ENCODE measurements around the gene KCTD18.

Gene KCTD18

DNA sequence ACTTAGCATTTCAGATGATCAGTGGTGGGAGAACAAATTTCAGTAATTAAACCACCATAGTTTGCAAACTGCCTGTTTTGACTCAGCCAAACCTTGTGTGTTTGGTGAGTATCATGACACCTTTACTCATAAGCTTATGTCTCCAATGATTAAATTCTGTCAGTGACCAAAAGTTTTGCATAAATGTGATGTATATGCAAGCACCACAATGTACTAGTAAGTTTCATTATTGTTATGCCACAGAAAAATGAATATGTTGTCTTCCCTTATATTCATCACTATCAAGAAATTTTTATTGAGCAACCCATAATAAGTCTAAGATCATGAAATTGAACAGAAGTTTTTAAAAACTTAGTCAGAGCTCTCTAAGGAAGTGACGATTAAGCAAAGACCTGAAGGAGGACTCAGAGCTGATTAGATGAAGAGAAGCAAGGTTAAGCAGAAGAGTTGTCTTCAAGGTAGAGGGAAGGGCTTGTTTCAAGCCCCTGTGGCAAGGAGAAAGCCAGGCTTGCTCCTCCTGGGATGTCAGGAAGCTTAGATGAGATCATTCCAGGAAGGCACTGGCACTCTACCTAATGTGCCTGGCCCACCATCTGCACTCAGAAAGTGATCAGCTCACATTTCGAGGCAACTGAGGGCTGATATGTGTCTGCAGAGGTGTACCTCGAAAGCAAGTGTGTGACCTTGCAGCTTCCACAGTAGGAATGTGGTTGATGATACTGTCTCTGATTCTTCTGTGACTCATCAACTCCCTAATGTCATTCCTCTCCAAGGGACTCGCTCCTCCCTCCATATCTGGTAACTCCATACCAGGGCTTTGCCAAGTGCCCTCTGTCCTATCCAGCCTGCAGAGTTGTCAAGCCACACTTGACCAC, 54.7 kb downstream of the KCTD18 start:
- DNase-seq: no peak

DNA sequence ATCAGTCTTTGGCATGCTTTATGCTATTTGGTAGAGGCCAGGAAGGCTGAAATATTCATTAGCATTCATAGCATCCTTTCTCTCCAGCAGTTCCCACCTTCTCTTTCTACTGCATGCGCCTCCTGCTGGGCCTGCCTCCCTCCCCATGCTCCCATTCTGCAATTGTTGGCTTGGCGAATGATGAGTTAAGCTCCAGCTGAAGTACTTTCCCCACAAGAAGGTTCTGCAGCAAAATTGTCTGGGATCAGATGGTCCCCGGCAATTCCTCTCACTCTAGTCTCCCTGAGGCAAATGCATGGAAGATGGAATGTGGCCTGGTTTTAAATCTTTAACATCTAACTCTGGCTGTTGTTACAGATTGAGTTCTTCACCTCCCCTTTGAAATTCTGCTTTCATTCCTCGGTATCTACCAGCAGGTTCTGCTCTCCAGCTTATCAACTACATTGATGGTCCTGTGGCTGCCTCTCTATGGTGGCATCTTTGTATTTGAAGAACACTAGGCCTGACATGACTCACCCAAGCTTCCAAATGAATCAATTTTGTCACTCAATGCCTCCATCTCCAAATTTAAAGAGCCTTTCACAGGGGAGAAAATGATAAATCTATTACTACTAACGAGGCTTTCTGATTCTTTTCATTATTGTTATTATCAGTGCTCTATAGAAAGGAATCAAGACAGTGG, 55.9 kb downstream of the KCTD18 start:
- DNase-seq: no peak

DNA sequence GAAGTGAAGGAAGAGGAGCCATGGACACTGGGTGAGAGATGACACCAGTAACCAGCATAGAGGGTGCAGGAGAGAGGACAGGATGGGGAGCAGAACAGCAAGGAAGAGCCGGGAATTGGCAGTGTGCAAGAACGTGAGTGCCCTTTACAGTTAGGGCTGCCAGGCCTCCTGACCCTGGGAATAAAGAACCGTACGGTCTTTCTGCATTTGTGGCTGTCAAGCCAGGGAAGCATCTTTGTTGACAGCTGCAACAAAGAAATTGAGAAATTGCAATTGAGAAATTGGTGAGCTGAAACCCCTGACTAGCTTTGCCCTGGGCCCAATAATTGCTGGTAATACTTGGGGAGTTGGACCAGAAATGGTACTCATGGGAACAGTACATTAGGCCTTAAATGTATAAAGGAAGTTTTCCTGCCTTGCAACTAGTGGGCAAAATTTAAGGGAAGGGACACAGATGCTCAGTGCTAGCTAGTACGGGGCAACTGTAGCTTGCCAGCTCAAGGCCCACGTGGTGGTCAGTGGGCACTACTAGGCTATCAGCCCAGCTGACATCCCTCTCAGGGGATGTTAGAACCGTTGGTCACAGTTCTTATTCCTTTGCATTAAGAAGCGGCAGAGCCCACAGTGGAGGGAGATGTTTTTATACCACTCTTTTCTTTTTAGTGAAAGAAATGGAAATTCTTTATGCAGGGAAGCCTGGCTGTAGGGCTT, 56.6 kb downstream of the KCTD18 start:
- DNase-seq: no peak

DNA sequence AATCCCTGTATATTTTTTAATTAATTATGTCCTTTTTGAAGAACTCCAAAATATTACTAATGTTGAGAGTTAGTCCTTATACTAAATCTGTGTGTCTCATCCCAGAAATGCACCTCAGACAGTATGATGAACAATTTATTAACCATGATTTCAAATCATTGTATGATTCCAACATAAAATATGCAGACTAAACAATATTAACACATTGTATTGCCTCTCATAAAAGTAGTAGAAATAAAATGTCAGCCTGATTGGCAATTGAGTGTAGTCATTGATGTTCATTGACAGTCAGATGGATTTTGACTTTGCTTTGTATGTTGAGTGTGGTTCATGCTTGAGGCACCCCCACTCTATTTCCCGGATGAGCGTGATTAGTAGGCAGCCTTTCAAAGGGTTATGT, 57.5 kb downstream of the KCTD18 start:
- no peak for DNase-seq

DNA sequence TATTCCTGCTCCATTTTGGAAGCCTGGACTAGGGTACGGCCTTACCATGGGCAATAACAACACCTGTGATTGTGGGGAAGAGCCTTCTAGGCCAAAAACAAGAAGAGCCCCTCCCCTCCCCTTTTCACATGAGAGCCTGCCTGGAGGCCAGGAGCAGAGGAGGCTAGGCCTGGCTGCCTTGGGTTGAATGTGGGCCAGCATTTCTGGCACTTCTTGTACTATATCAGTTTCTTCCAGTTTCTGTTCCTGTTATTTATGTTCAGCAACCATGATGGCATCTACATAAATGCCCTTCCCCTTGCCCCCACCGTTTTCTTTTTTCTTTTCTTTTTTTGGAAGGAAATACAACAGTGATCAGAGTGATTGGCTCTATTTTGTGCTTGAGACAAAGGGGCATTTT, 58.4 kb downstream of the KCTD18 start:
- DNase-seq: no peak

DNA sequence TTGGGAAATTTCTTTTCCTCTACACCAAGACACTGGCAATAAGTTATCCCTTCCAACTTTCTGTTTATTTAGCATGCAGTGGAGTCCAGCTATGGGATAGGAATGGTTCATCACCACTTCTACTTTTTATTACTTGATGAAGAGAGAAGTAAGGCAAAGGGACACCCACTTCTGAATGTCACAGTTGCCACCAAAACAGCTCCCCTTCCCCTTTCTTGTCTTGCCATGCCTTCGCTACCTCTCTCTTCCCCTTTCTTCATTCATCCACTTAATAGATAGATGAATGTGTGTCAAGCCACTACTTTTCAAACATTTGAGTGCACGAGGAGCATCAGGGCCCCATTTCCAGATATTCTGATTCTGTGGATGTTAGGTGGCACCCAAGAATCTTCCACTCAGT, 59.6 kb downstream of the KCTD18 start:
- DNase-seq: no peak

DNA sequence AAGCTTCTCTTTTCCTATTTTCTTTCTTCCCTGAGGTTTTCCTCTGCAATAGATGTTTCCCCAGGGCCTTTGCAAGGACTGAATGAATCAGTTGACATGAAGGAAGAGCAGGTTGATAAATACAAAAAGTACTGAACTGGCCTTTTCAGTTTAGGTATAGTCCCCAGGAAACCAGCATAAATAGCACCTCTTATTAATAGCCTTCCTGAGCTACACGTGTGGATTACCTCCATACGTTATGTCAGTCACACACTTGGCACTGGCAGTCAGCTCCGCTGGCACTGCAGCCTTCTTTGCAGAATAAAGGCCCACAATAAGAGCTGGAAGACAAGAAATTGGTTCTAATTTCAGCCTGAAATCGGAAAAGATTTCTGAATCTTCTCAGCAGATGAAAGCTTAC, 60.7 kb downstream of the KCTD18 start:
- DNase-seq: no peak

DNA sequence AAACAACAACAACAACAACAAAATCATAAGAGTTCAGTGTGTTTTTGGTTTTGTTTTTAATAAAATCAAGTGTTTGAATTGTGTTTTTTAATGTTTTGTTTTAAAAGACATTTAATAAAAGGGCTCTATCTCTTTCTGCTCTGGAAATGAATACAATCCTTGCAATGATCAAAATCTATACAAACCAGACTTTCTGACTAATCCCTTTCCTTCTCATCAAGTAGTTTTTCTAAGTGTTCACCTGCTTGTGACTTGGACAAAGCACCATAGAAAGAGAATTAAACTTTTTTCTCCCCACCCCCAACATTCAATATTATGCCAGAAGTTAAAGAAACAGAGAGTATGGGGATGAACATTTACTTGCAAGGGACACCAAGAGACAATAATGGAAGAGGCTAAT, 61.4 kb downstream of the KCTD18 start:
- no peak for DNase-seq

DNA sequence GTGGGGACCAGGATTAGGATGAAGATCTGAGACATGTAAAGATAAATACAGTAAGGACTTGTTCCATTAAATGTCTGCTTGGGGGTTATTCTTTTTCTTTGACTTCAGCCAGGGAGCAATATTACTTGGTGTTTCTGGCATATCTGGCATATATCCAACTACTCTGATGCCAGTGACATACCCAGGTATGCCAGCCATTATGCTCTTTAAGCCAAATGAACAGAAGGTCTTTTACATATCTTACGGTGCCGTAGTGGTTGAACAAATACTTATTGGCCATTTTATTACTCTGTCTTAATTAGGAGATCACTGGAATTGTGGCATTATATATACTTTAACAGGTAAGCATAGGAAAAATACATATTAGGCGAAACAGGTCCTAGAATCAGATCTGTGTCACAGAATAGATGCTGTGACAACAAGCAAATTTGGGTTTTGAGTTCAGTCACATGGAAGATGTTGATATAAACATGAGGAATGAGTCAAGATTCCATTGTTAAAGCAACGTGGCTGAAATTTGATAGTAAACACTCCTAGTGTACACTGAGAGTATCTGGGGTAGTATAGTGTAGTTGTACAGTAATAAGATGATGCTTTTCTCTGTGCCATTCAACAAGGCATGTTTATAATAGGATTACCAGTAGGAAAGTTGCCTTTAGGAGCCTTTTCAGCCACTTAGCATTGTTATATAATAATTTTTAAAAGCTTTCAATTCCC, 62.6 kb downstream of the KCTD18 start:
- peak in 1 of 2 experiments; percentile 31 for DNase-seq

DNA sequence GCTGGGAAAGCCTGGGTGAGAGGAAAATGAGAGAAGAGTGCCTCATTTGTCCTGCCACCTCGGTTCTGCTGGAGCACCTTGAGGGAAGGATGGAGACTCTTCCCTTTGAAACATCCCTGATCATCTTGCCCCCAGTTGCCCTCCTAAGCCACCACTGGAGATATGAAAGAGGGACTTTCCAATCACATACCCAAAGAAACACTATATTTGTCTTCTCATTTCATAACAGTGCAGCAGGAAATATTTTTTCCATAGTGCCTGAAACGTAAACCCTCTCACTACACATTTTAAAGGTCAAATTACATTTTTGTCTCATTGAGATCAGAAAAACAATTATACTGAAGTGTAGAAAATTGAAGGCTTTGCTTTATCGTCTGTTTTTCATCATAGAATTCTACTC, 63.3 kb downstream of the KCTD18 start:
- DNase-seq: no peak

DNA sequence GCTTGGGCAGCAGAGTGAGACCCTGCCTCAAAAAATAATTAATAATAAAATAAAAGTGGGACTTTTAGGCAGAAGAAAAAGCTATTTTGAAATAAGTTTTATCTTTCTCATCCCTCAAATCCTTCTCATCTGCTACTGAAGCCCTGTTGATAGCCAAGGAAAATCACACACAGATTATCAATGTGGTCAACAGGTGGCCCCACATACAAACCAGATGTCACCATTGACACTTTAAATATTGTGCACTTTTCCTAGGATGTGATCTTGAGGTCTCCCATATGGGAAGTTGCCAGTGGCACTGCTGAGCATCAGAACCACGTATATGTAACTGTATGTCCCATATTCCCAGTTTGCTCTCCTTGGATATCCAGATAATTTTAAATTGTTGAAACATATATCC, 64.6 kb downstream of the KCTD18 start:
- no peak for DNase-seq

DNA sequence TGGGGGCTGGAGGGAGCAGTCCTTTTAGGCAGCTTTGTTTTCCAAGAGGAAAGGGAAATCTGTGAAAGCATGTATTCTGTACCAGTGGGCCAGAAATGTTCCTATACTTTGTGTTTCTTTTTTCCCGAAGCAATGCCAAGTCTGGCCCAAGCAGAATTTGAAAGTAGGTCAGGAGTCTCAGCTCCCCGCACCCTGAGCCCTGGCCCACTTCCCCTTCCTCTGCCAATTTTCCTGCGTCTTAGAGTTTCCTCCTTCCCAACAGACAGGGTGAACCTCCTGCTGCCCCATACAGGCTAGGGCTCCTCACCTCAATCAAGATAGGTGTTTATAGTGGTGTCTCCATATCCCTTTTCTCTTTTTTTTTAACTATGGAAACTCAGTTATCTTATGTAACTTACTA, 65.3 kb downstream of the KCTD18 start:
- no peak for DNase-seq

DNA sequence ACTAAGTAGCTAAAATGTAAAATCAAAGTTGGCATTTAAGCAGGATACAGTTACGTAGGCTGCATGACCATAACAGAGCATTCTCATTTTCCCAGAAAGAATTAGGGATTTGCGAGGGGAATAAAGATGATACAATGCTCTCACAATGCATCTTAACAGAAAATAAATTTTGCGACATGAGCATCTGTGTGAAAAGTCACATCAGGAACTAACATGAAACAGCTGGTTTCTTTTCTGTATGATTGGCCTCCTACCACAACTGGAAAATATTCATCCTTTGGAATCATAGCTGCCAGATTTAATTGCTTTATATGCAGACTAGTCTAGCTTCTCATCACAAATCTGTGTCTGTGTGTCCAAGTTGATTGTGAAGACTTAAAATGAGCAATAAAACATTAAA, 66.0 kb downstream of the KCTD18 start:
- DNase-seq: no peak

DNA sequence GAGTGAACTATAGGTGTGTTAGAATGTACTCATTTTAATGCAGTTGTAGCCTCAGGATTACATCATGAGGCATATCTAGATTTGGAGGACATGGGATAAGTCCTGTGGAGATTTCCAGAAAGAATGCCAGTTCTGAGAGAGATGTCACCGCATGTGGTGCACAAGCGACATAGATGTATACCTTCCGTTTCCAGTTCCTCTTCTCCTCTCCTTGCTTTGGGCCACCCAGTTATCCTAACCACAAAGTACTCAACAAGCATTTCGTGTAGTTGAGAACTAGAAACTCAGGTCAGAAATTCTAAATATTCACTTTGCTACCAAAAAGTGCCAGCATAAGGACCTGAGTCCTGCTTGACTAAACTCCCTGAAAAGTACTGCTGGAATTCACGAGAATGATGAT, 66.5 kb downstream of the KCTD18 start:
- DNase-seq: no peak

DNA sequence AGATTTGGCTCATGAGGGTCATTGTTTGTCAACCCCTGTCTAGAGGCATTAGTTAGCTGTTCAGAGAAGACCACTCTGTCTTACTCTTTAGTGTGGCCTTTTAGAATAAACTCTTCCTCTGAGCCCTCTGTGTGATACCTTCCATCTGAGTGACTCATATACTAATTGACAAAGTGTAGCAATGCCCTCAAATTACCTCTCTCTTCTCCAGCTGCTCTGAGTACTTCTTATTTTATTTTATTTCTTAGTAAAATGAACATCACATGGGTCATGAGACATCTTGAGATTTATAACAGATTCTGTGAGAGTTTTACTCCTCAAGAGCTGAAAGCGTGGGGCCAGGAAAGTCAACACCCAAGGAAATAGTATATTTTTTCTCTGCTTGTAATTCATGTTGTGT, 67.4 kb downstream of the KCTD18 start:
- DNase-seq: no peak

DNA sequence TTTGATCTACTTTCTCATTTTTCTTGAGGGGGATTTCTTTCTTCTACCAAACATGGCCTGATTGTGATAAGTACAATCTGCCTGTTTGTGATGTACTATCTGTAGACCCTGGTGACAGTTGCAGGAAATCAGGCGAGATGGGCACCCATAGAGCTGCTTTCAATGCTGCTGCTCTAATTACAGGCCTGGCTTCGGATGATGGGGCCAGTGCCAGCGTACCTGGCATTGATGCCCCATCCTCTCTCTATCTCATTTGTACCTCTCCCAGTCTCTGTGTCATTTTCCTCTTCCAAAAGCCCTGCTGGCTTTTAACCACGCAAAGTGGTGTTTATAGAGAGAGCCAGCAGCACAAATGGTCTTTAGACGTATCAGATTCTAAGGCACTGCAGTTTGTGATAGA, 69.9 kb downstream of the KCTD18 start:
- DNase-seq: peak; percentile 32 to 49

Measured in cerebellar nuclear complex (tissue), 1 donor.